SK-MEL-5 (cell line): ENCODE results near the gene LZTS2. TPM values are rescaled to one million over a fixed set of nuclear protein-coding genes. Genes with fewer than 3 reads are reported as not detected.
A peak's percentile ranks its signal among the peaks of the same experiment; 100 is the strongest.

ENCODE experiments used
- DNase-seq: peaks from one replicate; pipeline ENCODE4 v3.0.0-alpha.2; 2016; ENCODE audit warnings: low read depth, low spot score
- in situ Hi-C: cut with HindIII; loops from 2 replicates; pipeline ENCODE4 v1.10.0; 2016; ENCODE audit warnings: low sequenced_read_pairs, high pct_unique_total_duplicates, low pct_unique_long_range_greater_than_20kb
- total RNA-seq: library from RNA; depleted of rRNA; stranded (reverse); fragments of >200 nt; shearing (Covaris generic); gene quantifications from 2 replicates; pipeline ENCODE4 v1.2.3, GENCODE V29; 2014

The LZTS2 gene
- total RNA-seq, 1 experiment from 2014 or later, result 37.1 TPM

GRCh38 chr10:100989088-100989487 lies 10.5 kb upstream of the LZTS2 start:
- in situ Hi-C loops, result no loop called here
- DNase-seq, result no peak

- in situ Hi-C loops, result no loop called here
- DNase-seq, result peak; percentile 86
Measured at GRCh38 chr10:100993986-100994708, 5.5 kb upstream of the LZTS2 start.

- in situ Hi-C loops, result no loop called here
- DNase-seq, result no peak
Measured at GRCh38 chr10:100995181-100995580, 4.4 kb upstream of the LZTS2 start.

GRCh38 chr10:100996678-100997359 lies 2.8 kb upstream of the LZTS2 start:
- no peak for DNase-seq
- in situ Hi-C loops, result no loop called here

GRCh38 chr10:100997360-100998182 lies 2.0 kb upstream of the LZTS2 start:
- DNase-seq, result peak; percentile 69
- in situ Hi-C loops, result no loop called here

- in situ Hi-C loops, result no loop called here
- peak; percentile 82 for DNase-seq
Measured at GRCh38 chr10:100998183-100998990, 1.2 kb upstream of the LZTS2 start.

- in situ Hi-C loops, result no loop called here
- peak; percentile 56 for DNase-seq
Measured at GRCh38 chr10:100998991-100999741, 442 bp upstream of the LZTS2 start.

GRCh38 chr10:101000127-101000914 lies 713 bp downstream of the LZTS2 start:
- no peak for DNase-seq

GRCh38 chr10:101000915-101001658 lies 1.5 kb downstream of the LZTS2 start:
- in situ Hi-C loops, result no loop called here
- no peak for DNase-seq

More at GRCh38 chr10:101000127-101000914, 713 bp downstream of the LZTS2 start:
- in situ Hi-C loops, result no loop called here

- in situ Hi-C loops, result no loop called here
- DNase-seq, result no peak
Measured at GRCh38 chr10:101001659-101002035, 2.0 kb downstream of the LZTS2 start.

GRCh38 chr10:101002456-101002855 lies 2.8 kb downstream of the LZTS2 start:
- in situ Hi-C loops, result no loop called here
- no peak for DNase-seq

GRCh38 chr10:101003639-101004206 lies 4.1 kb downstream of the LZTS2 start:
- in situ Hi-C loops, result no loop called here
- no peak for DNase-seq

GRCh38 chr10:101005361-101005760 lies 5.8 kb downstream of the LZTS2 start:
- in situ Hi-C loops, result no loop called here

GRCh38 chr10:101005869-101006567 lies 6.4 kb downstream of the LZTS2 start:
- no peak for DNase-seq
- in situ Hi-C loops, result no loop called here

More at GRCh38 chr10:101005361-101005760, 5.8 kb downstream of the LZTS2 start:
- no peak for DNase-seq

- in situ Hi-C loops, result no loop called here
- no peak for DNase-seq
Measured at GRCh38 chr10:101006593-101007098, 7.0 kb downstream of the LZTS2 start.
